Transverse colon (tissue), 4 donors: Measurements from ENCODE around the gene NUMA1.

Source experiments
- EP300 ChIP-seq: sonication (generic); formaldehyde crosslinking; IDR thresholded peaks from one replicate; pipeline ENCODE4 v1.6.1; 2017; ENCODE audit warnings: antibody characterized with exemption, low read depth
- POLR2A ChIP-seq: fragments of 450-650 bp; IDR thresholded peaks from one replicate; pipeline ENCODE4 v1.6.1; 2016; ENCODE audit warnings: antibody characterized with exemption, mild to moderate bottlenecking, moderate library complexity
- POLR2AphosphoS5 ChIP-seq, 3 donors: sonication (generic); formaldehyde crosslinking; IDR thresholded peaks; one replicate each; pipeline ENCODE4 v1.6.1; 2016; ENCODE audit warnings: antibody characterized with exemption in 3 of 3
- TF ChIP-seq, protein P1 (sequence below), 5 experiments: fragments of 200-600 bp in 3 of 5; fragments of 450-650 bp in 2 of 5; sonication (generic) in 3 of 5; IDR thresholded peaks; 1 replicate in 2 of 5; 2 replicates in 3 of 5; pipeline ENCODE4 v1.5.1; 2016 to 2017; ENCODE audit warnings: antibody characterized with exemption in 5 of 5, inconsistent platforms in 3 of 5, mild to moderate bottlenecking in 2 of 5, moderate library complexity in 1 of 5

GRCh38 chr11:72081184-72081644 lies 872 bp upstream of the NUMA1 start:
- TF ChIP-seq POLR2AphosphoS5 (IDR thresholded peaks at IDR 0.05) = no peak
- TF ChIP-seq, protein P1, sequence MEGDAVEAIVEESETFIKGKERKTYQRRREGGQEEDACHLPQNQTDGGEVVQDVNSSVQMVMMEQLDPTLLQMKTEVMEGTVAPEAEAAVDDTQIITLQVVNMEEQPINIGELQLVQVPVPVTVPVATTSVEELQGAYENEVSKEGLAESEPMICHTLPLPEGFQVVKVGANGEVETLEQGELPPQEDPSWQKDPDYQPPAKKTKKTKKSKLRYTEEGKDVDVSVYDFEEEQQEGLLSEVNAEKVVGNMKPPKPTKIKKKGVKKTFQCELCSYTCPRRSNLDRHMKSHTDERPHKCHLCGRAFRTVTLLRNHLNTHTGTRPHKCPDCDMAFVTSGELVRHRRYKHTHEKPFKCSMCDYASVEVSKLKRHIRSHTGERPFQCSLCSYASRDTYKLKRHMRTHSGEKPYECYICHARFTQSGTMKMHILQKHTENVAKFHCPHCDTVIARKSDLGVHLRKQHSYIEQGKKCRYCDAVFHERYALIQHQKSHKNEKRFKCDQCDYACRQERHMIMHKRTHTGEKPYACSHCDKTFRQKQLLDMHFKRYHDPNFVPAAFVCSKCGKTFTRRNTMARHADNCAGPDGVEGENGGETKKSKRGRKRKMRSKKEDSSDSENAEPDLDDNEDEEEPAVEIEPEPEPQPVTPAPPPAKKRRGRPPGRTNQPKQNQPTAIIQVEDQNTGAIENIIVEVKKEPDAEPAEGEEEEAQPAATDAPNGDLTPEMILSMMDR (IDR thresholded peaks at IDR 0.05) = no peak
- TF ChIP-seq POLR2A = no peak
- no peak for TF ChIP-seq EP300
